ENCODE results near the gene HTR3B.
"Not testable (repeated sequence)": the region's sequence is repeated elsewhere in the genome, so short reads cannot be mapped to it uniquely, and the experiment has no call there.

HTR3B gene

DNA sequence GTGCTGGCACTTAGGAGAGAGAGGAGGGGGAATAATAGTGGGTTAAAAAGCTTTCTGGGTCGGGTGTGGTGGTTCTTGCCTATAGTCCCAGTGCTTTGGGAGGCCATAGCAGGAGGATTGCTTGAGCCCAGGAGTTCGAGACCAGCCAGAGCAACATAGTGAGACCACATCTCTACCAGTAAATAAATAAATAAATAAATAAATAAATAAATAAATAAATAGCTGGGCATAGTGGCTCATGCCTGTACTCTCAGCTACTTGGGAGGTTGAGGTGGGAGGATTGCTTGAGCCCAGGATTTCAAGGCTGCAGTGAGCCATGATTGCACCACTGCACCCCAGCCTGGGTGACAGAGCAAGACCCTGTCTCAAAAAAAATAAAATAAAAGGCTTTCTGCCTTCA, 41.6 kb downstream of the HTR3B start:
- DNase-seq (ENCODE audit: low spot score): not testable (repeated sequence)

DNA sequence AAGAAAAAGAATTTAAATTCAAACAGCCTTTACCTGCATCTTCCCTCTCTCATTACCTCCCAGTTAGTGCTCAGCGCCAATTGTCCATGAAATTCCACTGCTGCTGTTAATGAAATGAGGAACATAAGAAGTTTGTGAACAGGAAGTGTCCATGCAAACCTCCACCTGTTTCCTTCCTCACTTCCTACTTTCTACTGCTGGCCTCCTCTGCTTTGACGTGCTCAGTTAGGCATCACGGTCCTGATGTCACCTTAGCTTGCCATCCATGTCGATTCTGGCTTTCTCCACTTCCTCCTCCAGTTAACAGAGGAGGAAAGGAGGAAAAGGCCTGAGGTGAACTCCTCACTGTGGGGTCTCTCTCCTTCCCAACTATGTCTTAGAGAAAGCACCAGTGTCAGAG, 43.4 kb downstream of the HTR3B start:
- DNase-seq (ENCODE audit: low spot score): no peak

DNA sequence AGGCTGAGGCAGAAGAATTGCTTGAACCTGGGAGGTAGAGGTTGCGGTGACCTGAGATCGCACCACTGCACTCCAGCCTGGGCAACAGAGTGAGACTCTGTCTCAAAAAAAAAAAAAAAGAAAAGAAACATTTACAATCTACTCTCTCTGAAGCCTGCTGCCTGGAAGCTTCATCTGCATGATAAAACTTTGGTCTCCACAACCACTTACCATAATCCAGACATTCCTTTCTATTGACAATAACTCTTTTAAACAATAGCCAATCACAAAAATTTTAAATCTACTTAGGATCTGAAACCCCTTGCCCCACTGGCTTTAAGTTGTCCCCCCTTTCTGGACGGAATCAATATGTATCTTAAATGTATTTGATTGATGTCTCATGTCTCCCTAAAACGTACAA, 45.3 kb downstream of the HTR3B start:
- DNase-seq (ENCODE audit: low spot score): no peak

DNA sequence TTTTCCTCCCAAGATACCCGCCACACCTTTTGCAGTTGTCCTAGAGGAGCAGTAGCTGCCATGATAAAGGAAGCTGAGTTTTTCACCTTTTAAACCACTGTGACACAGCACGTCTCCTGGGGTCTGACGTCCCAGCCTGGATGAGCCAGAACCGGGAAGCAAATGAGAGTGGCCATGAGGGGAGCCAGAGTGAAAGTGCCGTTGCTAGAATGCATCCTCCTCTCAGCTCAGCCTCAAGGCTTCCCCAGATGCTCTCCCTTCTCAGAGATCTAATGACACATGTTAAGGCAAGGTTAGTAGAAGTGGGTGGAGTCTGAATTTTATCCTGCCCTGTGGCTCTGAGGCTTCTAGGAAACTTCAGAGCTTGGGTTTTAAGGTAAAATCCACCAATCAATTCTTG, 46.9 kb downstream of the HTR3B start:
- DNase-seq (ENCODE audit: low spot score): no peak

DNA sequence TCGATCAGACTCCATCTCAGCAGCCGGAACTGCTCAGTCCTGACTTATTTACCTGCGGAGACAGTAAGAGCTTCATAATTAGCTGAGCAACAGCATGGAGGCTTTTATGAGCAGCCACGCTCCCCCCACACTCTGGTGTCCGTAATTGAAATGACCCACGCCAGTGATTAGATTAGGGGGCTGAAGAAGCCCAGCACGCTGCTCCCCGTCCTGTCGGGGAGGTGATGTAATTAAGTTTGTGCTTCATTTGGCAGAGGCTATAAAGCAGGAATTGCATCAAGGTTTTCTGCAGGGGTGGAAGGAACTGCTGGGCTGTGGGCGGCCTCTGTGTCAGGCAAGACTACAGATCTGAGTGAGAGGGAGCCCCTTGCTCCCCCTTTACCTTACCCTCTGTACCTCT, 47.5 kb downstream of the HTR3B start:
- no peak for DNase-seq (ENCODE audit: low spot score)

DNA sequence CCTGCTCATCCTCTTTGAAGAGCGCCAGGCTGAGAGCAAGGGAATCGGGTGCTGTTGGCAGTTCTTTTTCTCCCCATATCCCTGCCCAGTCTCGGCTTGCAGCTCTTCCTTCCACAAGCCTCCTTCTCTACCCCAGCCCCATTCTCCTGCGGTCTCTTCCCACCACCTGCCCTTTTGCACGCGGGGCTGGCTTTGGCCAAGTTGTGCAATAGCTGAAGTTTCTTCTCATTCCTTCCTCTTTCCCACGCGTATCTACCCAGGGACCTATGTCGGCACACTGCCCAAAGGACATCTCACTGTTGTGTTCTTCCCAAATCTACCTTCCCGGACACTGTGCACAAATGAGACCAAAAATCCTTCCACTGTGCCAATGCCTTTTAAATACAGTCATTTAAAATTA, 48.0 kb downstream of the HTR3B start:
- no peak for DNase-seq (ENCODE audit: low spot score)

DNA sequence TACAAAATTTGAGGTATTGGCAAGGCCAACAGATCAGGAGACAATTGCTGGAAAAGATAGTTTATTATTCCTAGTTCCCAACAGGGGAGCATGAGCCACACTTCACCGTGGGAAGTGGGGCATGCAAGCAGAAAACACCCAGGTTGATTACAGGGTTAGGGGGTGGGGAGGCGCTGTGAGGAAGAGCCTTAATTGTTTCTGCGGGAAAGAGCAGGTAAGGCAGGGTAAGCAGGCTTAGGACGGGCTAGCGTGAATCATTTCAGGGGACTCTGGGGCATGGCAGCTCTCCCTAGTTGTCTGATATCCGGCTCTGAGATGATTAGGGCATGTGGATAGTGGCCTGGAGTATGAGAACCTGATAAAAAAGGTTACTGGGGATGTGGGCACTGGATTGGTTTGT, 49.6 kb downstream of the HTR3B start:
- DNase-seq (ENCODE audit: low spot score): no peak

DNA sequence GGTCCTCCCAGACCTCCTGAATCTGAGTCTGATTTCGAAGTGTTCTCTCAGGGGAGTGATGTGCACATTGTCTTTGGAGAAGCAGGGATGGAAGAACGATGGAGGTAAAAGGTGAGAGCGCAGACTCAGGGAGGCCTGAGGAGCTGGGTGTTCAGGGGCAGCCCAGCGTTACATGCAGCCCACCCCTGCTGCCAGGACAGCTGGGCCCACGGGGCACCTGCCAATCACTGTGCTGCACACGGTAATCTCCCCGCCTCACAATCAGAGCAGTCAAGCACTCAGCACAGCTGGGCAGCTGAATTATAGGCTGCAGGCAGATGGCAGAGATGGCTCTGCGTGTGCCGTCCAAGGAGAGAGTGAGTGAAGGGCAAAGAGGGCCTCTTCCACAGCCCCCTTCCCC, 52.4 kb downstream of the HTR3B start:
- no peak for DNase-seq (ENCODE audit: low spot score)

DNA sequence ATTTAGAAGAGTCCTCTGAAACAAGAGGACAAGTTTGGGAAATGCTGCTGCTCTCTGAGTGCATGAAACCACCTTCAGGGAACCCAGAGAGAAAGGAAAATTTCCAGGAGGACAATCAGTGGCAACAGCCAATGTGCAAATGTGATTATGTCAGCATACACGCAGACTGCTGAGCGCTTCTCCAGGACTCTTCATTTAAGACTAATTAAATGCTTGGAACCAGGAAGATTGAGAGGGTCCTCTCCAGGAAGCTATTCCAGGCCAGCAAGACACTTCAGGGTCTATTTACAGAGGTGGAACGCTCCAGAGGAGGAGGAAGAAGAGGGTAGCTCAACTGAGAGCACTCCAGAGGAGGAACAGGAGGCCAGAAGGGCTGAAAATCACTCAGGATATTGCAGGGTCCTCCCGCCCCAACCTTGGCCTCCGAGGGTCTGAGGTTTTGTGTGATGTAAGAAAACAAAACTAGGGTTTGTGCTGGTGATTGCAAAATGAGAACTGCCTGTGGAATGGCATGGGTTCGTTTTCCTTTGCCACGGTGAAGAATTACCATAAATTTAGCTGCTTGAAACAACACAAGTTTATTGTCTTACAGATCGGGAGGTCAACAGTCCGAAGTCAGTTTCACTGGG, 56.2 kb downstream of the HTR3B start:
- DNase-seq (ENCODE audit: low spot score): no peak

DNA sequence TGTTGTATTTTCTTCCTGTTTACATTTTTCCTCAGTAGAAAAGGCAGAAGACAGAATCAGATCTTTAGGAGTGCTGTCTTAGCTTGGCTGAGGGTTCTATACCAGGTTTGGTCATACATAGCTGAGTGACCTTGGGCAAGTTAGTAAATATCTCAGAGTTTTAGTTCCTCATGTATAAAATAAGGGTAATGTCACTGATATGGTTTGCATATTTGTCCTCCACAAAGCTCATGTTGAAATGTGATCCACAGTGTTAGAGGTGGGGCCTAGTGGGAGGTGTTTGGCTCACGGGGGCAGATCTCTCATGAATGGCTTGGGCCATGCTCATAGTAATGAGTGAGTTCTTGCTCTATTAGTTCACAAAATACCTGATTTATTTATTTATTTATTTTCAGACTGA, 62.8 kb downstream of the HTR3B start:
- no peak for DNase-seq (ENCODE audit: low spot score)

DNA sequence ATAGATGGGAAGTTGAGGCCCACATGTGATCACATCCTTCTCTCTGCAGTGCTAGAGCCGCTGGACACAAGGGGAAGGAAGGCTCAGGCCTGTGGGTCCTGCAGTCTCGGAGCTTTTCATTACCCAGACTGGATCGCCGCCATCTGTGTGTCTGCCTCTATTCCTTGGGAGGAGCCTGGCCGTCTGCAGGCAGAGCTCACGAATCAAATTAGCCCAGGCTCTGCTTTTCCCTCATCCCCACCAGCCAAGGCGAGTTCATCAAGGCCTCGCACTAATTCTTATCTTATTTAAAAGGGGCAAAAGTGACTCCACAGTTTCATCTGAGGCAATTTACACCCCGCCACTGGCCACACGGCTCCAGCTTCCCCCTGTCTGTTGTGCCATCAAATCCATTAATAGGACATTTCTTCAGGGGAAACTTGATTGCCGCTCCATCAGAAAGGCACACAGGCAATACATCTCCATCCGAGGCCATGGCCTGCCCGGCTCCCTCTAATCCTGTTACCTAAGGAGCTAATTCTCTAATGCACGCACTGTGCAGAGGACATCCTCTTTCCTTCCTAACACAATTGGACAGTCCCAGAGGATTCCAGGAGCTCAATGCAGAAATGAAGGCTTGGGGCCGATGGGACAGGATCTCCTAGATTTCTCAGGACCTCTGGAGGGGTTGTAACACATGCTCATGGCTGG, 67.1 kb downstream of the HTR3B start:
- no peak for DNase-seq (ENCODE audit: low spot score)

DNA sequence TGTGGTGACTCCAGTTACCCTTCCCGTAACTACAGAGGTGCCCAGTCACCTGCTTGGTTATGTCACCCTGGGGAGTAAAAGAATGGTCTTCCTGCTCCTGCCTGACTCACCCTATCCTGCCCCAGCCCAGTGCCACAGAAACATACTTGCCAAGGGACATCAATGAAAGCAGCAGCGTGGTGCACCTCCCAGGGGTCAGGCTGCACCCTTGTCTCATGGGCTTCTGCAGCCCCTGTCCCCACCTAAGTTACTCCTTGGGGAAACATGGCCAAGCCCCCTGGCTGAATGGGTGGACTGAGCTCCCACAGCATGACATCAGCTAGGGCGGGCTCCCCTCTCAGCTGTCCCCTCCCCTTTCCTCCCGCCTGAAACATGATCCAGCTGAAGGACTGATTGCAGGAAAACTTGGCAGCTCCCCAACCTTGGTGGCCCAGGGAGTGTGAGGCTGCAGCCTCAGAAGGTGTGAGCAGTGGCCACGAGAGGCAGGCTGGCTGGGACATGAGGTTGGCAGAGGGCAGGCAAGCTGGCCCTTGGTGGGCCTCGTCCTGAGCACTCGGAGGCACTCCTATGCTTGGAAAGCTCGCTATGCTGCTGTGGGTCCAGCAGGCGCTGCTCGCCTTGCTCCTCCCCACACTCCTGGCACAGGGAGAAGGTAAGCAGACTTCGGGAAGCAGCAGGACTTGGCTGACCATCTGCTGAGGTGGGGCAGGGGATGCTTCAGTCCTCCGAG, 70.3 kb downstream of the HTR3B start, which contains the start of gene HTR3A:
HTR3A (plus strand) TSS at position 368 of the 730 bp plus-strand sequence; CDS start at position 586, 218 bp downstream.
- no peak for DNase-seq (ENCODE audit: low spot score)

DNA sequence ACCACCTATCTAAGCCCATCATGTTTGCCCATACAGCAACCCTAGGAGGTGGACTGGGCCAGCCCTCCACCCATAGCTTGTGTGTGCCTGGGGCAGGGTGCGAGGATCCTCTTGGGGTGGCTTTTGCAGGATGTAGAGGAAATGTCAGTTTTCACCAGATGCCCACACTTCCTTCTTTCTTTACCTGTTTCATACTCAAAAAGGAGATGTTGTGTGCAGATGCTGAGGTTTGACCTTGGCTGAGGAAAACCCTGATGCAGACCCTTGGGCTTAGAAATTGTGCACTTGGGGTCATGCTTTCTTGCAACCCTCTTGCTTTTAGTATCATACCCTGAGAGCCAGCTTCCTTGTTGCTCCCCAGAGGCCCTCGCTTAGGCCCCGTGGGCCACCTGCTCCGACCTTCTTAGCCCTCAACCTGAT, 72.5 kb downstream of the HTR3B start:
- DNase-seq (ENCODE audit: low spot score): no peak

DNA sequence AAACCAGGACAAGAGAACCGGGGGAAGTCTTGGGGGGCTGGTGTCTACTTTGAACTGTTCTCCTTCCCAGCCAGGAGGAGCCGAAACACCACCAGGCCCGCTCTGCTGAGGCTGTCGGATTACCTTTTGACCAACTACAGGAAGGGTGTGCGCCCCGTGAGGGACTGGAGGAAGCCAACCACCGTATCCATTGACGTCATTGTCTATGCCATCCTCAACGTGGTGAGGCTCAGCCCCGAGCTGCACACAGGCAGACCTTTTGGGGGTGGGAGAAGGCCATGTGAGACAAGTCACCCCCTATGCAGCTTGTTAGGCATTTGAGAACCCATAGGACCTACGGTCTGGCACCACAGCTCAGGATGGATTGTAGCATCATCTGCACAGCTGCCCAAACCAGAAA, 73.1 kb downstream of the HTR3B start:
- DNase-seq (ENCODE audit: low spot score): no peak

DNA sequence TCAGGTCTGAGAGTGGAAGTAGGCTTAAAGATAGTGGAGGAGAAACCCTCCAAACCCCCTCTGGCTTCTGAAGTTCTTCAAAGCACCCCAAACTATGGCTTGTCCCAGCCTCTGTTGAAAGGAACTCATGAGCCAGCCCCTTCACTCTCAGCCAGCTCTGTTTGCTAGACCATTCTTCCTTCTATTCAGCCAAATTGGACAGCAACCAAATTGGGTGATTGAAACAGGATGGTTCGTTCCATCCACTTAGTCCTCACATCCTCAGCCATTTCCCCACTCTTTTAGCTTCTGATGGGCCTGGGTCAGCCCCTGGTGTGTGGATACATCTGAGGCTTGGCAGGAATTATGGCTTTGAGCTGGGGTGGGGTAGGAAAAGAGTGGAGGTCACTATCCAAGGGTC, 74.8 kb downstream of the HTR3B start:
- no peak for DNase-seq (ENCODE audit: low spot score)

DNA sequence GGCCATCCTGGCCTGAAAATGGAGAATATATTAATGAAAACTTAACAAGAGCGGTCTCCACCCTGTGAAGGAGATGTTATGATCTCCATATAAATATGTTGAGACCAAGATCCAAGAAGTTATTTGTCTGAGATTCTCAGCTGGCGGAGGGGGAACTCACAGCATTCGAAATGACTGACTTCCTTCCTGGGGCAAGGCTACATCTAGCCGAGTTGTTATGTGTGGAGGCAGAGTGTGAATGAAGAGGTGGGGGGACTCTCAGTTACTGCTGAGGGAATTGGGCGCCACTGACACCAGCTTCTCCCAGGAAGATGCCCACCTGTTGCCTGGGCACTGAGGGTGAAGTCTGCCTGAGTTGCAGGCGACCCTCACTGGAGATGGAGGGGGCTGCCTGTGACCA, 76.2 kb downstream of the HTR3B start:
- no peak for DNase-seq (ENCODE audit: low spot score)

DNA sequence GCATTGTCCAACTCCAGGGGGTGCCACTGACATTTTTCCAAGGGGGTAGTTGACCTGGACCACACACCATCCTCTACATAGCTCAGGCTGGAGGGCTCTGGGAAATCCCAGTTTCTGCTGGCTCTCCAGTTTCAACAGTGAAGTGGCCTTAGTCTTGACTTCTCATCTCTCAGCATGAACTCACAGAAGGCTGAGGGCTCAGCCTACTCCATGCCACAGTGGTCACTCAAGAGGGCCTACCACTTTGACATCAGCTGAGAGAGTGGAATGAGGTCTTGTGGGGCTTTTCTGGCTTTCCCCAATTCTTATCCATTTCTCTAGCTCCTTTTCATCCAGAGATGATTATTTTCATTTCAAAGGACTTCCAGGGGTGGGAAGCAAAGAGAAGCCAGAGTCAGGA, 77.7 kb downstream of the HTR3B start:
- DNase-seq (ENCODE audit: low spot score): no peak

DNA sequence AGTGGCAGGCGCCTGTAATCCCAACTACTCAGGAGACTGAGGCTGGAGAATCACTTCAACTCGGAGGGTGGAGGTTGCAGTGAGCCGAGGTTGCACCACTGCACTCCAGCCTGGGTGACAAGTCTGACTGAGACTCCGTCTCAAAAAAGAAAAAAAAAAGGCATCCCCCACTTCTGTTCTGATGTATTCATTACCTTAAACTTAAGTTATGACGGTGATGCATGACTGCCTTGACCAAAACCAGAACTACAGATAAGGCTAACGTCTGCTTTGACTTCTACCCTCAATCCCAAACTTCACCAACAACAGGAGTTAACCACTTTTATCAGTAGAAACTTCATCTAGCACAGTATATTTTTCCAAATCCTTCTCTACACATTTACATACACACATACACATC, 80.2 kb downstream of the HTR3B start:
- DNase-seq (ENCODE audit: low spot score): no peak

DNA sequence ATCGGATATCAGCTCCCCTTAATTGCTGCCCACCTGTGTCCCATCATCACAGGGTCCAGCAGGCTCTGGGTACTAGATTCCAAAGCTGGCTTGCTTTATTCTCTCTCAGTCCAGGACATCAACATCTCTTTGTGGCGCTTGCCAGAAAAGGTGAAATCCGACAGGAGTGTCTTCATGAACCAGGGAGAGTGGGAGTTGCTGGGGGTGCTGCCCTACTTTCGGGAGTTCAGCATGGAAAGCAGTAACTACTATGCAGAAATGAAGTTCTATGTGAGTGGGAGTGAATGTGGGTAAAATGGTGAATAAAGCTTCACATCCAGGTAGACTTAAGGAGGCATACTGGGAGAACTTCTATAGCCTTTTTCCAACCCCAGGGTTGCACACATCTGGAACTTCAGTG, 81.3 kb downstream of the HTR3B start:
- DNase-seq (ENCODE audit: low spot score): no peak

DNA sequence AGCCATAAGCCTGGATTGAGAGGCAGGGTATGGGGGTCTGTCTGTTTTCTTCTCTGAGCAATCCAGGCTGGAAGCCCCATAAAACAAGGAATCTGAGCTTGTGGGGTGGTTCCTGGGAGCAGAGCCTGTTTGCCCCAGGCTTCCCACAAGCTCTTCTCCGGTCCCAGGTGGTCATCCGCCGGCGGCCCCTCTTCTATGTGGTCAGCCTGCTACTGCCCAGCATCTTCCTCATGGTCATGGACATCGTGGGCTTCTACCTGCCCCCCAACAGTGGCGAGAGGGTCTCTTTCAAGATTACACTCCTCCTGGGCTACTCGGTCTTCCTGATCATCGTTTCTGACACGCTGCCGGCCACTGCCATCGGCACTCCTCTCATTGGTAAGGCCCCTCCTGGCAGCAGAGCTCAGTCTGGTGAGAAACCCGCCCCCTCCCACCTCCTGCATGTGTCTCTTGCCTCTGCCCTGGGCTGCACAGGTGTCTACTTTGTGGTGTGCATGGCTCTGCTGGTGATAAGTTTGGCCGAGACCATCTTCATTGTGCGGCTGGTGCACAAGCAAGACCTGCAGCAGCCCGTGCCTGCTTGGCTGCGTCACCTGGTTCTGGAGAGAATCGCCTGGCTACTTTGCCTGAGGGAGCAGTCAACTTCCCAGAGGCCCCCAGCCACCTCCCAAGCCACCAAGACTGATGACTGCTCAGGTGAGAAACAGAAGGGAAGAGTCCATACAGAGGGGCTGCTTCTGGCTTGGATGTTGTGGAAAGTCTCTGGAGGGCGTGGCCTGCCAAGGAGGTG, 82.0 kb downstream of the HTR3B start:
- no peak for DNase-seq (ENCODE audit: low spot score)

DNA sequence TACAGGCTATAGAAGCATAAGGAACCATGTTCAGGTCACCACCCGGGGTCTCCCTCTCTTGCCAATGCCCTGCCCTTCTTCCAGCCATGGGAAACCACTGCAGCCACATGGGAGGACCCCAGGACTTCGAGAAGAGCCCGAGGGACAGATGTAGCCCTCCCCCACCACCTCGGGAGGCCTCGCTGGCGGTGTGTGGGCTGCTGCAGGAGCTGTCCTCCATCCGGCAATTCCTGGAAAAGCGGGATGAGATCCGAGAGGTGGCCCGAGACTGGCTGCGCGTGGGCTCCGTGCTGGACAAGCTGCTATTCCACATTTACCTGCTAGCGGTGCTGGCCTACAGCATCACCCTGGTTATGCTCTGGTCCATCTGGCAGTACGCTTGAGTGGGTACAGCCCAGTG, 84.8 kb downstream of the HTR3B start:
- DNase-seq (ENCODE audit: low spot score): no peak

DNA sequence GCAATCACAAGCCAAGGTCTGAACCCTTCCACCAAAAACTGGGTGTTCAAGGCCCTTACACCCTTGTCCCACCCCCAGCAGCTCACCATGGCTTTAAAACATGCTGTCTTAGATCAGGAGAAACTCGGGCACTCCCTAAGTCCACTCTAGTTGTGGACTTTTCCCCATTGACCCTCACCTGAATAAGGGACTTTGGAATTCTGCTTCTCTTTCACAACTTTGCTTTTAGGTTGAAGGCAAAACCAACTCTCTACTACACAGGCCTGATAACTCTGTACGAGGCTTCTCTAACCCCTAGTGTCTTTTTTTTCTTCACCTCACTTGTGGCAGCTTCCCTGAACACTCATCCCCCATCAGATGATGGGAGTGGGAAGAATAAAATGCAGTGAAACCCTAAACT, 85.3 kb downstream of the HTR3B start:
- no peak for DNase-seq (ENCODE audit: low spot score)

DNA sequence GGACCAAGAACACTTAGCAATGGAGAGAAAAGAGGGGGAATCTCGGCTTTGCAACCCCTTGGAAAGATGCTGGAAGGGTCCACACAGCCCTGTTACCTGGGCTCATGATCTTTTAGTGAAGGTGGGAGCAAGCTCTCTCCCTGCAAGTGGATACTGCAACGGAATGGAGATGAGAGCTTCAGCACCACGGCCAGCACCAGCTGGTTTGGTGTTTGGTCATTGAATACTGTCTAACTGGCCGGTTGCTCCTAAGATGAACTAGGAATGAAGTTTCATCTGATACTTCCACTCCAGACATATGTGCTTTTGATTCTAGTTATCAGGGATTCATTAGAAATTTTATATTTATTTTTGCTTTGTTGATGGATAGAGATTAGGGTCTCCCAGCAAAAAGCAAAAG, 86.6 kb downstream of the HTR3B start:
- DNase-seq (ENCODE audit: low spot score): no peak

All from pons (tissue), 1 donor.